Measurements from ENCODE around the gene SLC17A7.

DNA sequence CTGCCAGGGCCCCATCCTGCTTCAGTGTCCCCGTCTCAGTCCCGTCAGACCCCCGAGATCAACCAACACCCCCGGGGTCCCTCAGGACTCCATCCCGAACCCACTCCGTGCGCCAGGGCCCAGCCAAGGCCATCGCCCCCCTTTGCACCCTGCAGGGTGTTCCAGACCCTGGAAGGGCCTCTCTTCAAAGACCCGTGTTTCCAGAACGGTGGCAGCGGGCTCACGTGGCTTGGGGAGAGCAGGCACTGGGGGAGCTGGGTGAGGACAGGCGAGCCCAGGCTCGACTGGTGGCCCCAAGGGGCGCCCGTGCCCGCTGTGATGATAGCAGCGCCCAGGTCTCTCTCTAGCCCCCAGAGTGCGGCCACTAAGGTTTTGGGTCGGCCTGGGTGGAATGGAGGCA, 51.9 kb downstream of the SLC17A7 start:
- no peak for TF ChIP-seq SUZ12 (IDR thresholded peaks at IDR 0.05; ENCODE audit: low read length)
- no peak for TF ChIP-seq ZNF274 (IDR thresholded peaks at IDR 0.05; ENCODE audit: borderline replicate concordance, extremely low read depth, low read length)
- TF ChIP-seq POLR2AphosphoS5 (IDR thresholded peaks at IDR 0.05; ENCODE audit: low read depth, low read length) = no peak
- no peak for TF ChIP-seq EZH2 (IDR thresholded peaks at IDR 0.05; ENCODE audit: low read depth, low read length, severe bottlenecking)
- no peak for TF ChIP-seq RFX5 (IDR thresholded peaks at IDR 0.05; ENCODE audit: borderline replicate concordance, low read depth, low read length)
- TF ChIP-seq, protein P1, sequence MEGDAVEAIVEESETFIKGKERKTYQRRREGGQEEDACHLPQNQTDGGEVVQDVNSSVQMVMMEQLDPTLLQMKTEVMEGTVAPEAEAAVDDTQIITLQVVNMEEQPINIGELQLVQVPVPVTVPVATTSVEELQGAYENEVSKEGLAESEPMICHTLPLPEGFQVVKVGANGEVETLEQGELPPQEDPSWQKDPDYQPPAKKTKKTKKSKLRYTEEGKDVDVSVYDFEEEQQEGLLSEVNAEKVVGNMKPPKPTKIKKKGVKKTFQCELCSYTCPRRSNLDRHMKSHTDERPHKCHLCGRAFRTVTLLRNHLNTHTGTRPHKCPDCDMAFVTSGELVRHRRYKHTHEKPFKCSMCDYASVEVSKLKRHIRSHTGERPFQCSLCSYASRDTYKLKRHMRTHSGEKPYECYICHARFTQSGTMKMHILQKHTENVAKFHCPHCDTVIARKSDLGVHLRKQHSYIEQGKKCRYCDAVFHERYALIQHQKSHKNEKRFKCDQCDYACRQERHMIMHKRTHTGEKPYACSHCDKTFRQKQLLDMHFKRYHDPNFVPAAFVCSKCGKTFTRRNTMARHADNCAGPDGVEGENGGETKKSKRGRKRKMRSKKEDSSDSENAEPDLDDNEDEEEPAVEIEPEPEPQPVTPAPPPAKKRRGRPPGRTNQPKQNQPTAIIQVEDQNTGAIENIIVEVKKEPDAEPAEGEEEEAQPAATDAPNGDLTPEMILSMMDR (IDR thresholded peaks at IDR 0.05; ENCODE audit: control extremely low read depth in 1 of 3, insufficient read depth in 1 of 3, low read depth in 1 of 3, low read length in 3 of 3) = no peak
